GM12878 (cell line): ENCODE measurements around the gene LAMA2. TPM values are rescaled to one million over a fixed set of nuclear protein-coding genes. Genes with fewer than 3 reads are reported as not detected.

Experiments used
- ATAC-seq: fragments of 200-7000 bp; cut with Tn5 transposase; 3 replicates; pipeline ENCODE4 v1.9.1; 2020; ENCODE audit warnings: mild to moderate bottlenecking, moderate library complexity
- BruUV-seq: library from RNA; stranded (reverse); fragments of 400-500 nt; replicated peaks from 2 replicates; lab custom pipeline; 2021; lab: Mats Ljungman, UMichigan
- CTCF ChIA-PET: fragments of 300-600 bp; sonication (Branson Sonifier 250); formaldehyde crosslinking; extraction: SDS; loops from one replicate; lab custom pipeline; 2021; ENCODE audit warnings: inconsistent platforms; lab: Yijun Ruan, JAX
- POLR2A ChIA-PET: fragments of 350-600 bp; formaldehyde crosslinking; extraction: SDS; loops from one replicate; lab custom pipeline; 2021; ENCODE audit warnings: inconsistent platforms; lab: Charles Lee
- RAD21 ChIA-PET: fragments of 300-600 bp; sonication (Branson Sonifier 250); formaldehyde crosslinking; loops from one replicate; lab custom pipeline; 2023; ENCODE audit warnings: antibody characterized with exemption; ENCODE audit not compliant: unreplicated experiment; lab: Charles Lee
- SMC1A ChIA-PET: fragments of 300-600 bp; sonication (Branson Sonifier 250); formaldehyde crosslinking; loops from one replicate; lab custom pipeline; 2023; ENCODE audit not compliant: unreplicated experiment, uncharacterized antibody; lab: Charles Lee
- DNase-seq: peaks from one replicate; pipeline ENCODE4 v3.0.0-alpha.2; 2011; ENCODE audit warnings: low read depth, low spot score
- FAIRE-seq: peaks from 3 replicates; lab custom pipeline; 2011; peaks lifted over from hg19 to GRCh38; lab: Jason Lieb, UNC
- H2AFZ ChIP-seq: 2 replicates; pipeline ENCODE4 v1.6.0; 2011; ENCODE audit warnings: low read depth, low read length, control low read depth; ENCODE audit not compliant: control insufficient read depth
- H3K27ac ChIP-seq: 2 replicates; pipeline ENCODE4 v1.5.1; 2011; ENCODE audit warnings: control low read depth; ENCODE audit not compliant: control insufficient read depth, insufficient read depth
- H3K27me3 ChIP-seq, 2 experiments: replicated peaks in 1 of 2; 2 replicates each; pipeline versions ENCODE4 v1.6.0 to v1.6.1; 2011; ENCODE audit warnings: low read length in 1 of 2; ENCODE audit not compliant: control insufficient read depth in 2 of 2, insufficient read depth in 2 of 2
- H3K36me3 ChIP-seq, 2 experiments: 2 replicates each; pipeline ENCODE4 v1.5.1; 2011; ENCODE audit warnings: low read length in 1 of 2; ENCODE audit not compliant: control insufficient read depth in 2 of 2, insufficient read depth in 2 of 2
- H3K4me1 ChIP-seq: 2 replicates; pipeline ENCODE4 v1.6.1; 2011; ENCODE audit warnings: mild to moderate bottlenecking, low read length, moderate library complexity, mixed read lengths; ENCODE audit not compliant: control insufficient read depth, insufficient read depth
- H3K4me2 ChIP-seq: 2 replicates; pipeline ENCODE4 v1.6.0; 2011; ENCODE audit warnings: control low read depth; ENCODE audit not compliant: control insufficient read depth, insufficient read depth
- H3K4me3 ChIP-seq: fragments of 200-600 bp; sonication (generic); 2 replicates; pipeline ENCODE4 v1.5.1; 2016
- H3K79me2 ChIP-seq: 2 replicates; pipeline ENCODE4 v1.6.0; 2011; ENCODE audit warnings: low read length; ENCODE audit not compliant: control insufficient read depth, insufficient read depth
- H3K9ac ChIP-seq: 2 replicates; pipeline ENCODE4 v1.8.0; 2011; ENCODE audit warnings: low read length, control low read depth, mixed read lengths; ENCODE audit not compliant: control insufficient read depth, insufficient read depth
- H3K9me3 ChIP-seq: replicated peaks from 3 replicates; pipeline ENCODE4 v1.5.1; 2011; ENCODE audit warnings: mild to moderate bottlenecking, low read length; ENCODE audit not compliant: control insufficient read depth, insufficient read depth
- H4K20me1 ChIP-seq: 2 replicates; pipeline ENCODE4 v1.6.0; 2011; ENCODE audit not compliant: control insufficient read depth, insufficient read depth
- DPF2 ChIP-seq: fragments of 450-650 bp; IDR thresholded peaks from 2 replicates; pipeline ENCODE4 v1.6.1; 2017; ENCODE audit warnings: mild to moderate bottlenecking
- E4F1 ChIP-seq: fragments of 450-650 bp; IDR thresholded peaks from 2 replicates; pipeline ENCODE4 v1.6.1; 2018; ENCODE audit warnings: borderline replicate concordance, mild to moderate bottlenecking; ENCODE audit not compliant: partially characterized antibody
- EZH2 ChIP-seq: IDR thresholded peaks from 2 replicates; pipeline ENCODE4 v1.6.1; 2012; ENCODE audit warnings: low read depth, mild to moderate bottlenecking, control low read depth, inconsistent platforms, low read length, borderline replicate concordance; ENCODE audit not compliant: control insufficient read depth
- GABPA ChIP-seq: IDR thresholded peaks from 2 replicates; pipeline ENCODE4 v1.6.1; 2014; ENCODE audit warnings: antibody characterized with exemption, low read depth, mild to moderate bottlenecking, inconsistent platforms
- HDAC2 ChIP-seq: fragments of 200-600 bp; sonication (generic); IDR thresholded peaks from 2 replicates; pipeline ENCODE4 v1.6.1; 2017
- HDGF ChIP-seq: fragments of 450-650 bp; IDR thresholded peaks from 2 replicates; pipeline ENCODE4 v1.6.1; 2016; ENCODE audit warnings: antibody characterized with exemption
- JUNB ChIP-seq: IDR thresholded peaks from 2 replicates; pipeline ENCODE4 v1.6.1; 2016; ENCODE audit warnings: antibody characterized with exemption, mild to moderate bottlenecking
- JUND ChIP-seq: IDR thresholded peaks from 2 replicates; pipeline ENCODE4 v1.6.1; 2012; ENCODE audit warnings: low read depth, mild to moderate bottlenecking, low read length, improper control_type of control experiment, moderate library complexity
- MEF2A ChIP-seq: IDR thresholded peaks from 2 replicates; pipeline ENCODE4 v1.6.1; 2011; ENCODE audit warnings: low read depth, mild to moderate bottlenecking, low read length, moderate library complexity; ENCODE audit not compliant: insufficient read depth
- RAD51 ChIP-seq: fragments of 450-650 bp; IDR thresholded peaks from 2 replicates; pipeline ENCODE4 v1.6.1; 2016; ENCODE audit warnings: moderate library complexity, mild to moderate bottlenecking, inconsistent platforms
- SIN3A ChIP-seq: IDR thresholded peaks from 2 replicates; pipeline ENCODE4 v1.6.1; 2012; ENCODE audit warnings: low read depth, low read length, improper control_type of control experiment
- SKIL ChIP-seq: fragments of 450-650 bp; IDR thresholded peaks from 2 replicates; pipeline ENCODE4 v1.6.1; 2017; ENCODE audit warnings: mild to moderate bottlenecking, low read depth, inconsistent platforms; ENCODE audit not compliant: poor library complexity, severe bottlenecking
- SREBF2 ChIP-seq: IDR thresholded peaks from 2 replicates; pipeline ENCODE4 v1.6.1; 2012; ENCODE audit warnings: mild to moderate bottlenecking, low read length
- YBX1 ChIP-seq: fragments of 450-650 bp; IDR thresholded peaks from 2 replicates; pipeline ENCODE4 v1.6.1; 2016; ENCODE audit warnings: antibody characterized with exemption
- YY1 ChIP-seq: IDR thresholded peaks from 2 replicates; pipeline ENCODE4 v1.6.1; 2011; ENCODE audit warnings: low read depth, mild to moderate bottlenecking, low read length
- ZNF24 ChIP-seq: fragments of 450-650 bp; IDR thresholded peaks from 2 replicates; pipeline ENCODE4 v1.6.1; 2017; ENCODE audit warnings: antibody characterized with exemption, mild to moderate bottlenecking
- WGBS: methylation state at CpG from one replicate; pipeline ENCODE4 v1.1.6; 2016; ENCODE audit warnings: low lambda C conversion rate; ENCODE audit not compliant: insufficient replicate concordance, insufficient coverage; ENCODE audit errors: missing lambda C conversion rate; 5-methylcytosine and 5-hydroxymethylcytosine counted together
- in situ Hi-C: fragments of 300-500 bp; cut with MboI; formaldehyde crosslinking; loops from 9 replicates; pipeline ENCODE4 v1.14.3; 2018; ENCODE audit warnings: mixed read lengths
- intact Hi-C: fragments of 100-400 bp; cut with micrococcal nuclease; formaldehyde crosslinking; loops from one replicate; pipeline ENCODE4 v1.14.2; 2022; ENCODE audit not compliant: unreplicated experiment
- polyA plus RNA-seq, 11 experiments: library from polyadenylated mRNA; depleted of rRNA in 4 of 11; unstranded in 6 of 11; stranded (reverse) in 5 of 11; fragments of >200 nt; fragmentation: Nextera tagmentation in 4 of 11; fragmentation: Illumina TruSeq in 1 of 11; extraction: Ambion mirVana in 4 of 11; extraction: Trizol in 1 of 11; gene quantifications; 1 replicate in 1 of 11; 2 replicates in 10 of 11; pipeline versions ENCODE4 v1.2.1 to v1.2.3, GENCODE V29; 2011 to 2016; ENCODE audit warnings: inconsistent platforms in 2 of 11, missing spikeins in 2 of 11, low read depth in 1 of 11
- total RNA-seq, 4 experiments: library from RNA; depleted of rRNA in 3 of 4; stranded (reverse); fragments of >200 nt in 3 of 4; fragmentation: Illumina TruSeq in 1 of 4; extraction: Trizol in 1 of 4; gene quantifications; 2 replicates each; pipeline versions ENCODE4 v1.2.1 to v1.2.3, GENCODE V29; 2013 to 2021

Gene LAMA2
- total and polyA plus RNA-seq, 10 of the 15 experiments (the other 5 are each of a cell fraction or from before 2014, with no cell fraction given) = 0.04 to 2.0 (median 0.37) TPM; not detected in 1

DNA sequence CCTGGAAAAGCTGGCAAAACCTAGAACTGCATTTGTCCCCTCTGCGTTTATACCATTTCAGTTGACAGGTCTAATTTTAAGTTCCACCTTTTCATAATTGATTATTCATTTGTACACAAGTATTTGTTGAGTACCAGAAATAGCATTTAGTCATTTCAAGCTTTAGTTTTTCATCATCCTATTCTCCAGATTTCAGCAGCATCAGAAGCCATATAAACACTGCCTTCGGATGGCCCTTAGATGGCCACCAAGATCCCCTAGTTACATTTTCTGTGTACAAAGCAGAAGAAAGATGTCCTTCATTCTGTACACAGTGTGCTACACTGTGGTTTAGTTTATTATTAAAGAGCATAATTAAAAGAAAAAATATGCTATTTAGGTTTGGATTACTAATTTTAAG lies 131.4 kb downstream of the LAMA2 start:
- 0% methylated on average over 2 of the region's 2 CpGs for WGBS
- TF ChIP-seq HDGF (no peak), E4F1 (no peak), MEF2A (0 out of 2 replicates have a peak, but pooled peaks have one; percentile 41), SIN3A (no peak), ZNF24 (no peak), GABPA (no peak), EZH2 (no peak), JUND (no peak), JUNB (peak; percentile 46; the same call in 1 of the 2 replicates), YBX1 (no peak), RAD51 (no peak), DPF2 (no peak), HDAC2 (no peak), SKIL (no peak), YY1 (no peak), SREBF2 (no peak)
- no peaks in the 10 kb centered on the region for H3K9me3 ChIP-seq
- ATAC-seq (no peak), DNase-seq (no peak), FAIRE-seq (no peak)
- in situ Hi-C loops = no loop called here
- ChIA-PET SMC1A (interaction anchor here (0.7 kb wide), 1 partner anchor 26 kb away, joined by 3 read pairs; no protein-coding TSS in a partner anchor), POLR2A (no interaction called here), CTCF (no interaction called here), RAD21 (no interaction called here)
- no TSS peak for BruUV-seq
- no peaks in the 10 kb centered on the region for H3K79me2 ChIP-seq
- H3K27me3 ChIP-seq = no peaks in the 10 kb centered on the region
- no peak overlapping the region for H3K4me2 ChIP-seq
- no peaks in the 10 kb centered on the region for H3K4me1 ChIP-seq
- H3K36me3 ChIP-seq = no peaks in the 10 kb centered on the region
- H3K27ac ChIP-seq = no peak overlapping the region
- no peak overlapping the region for H3K4me3 ChIP-seq
- H3K9ac ChIP-seq = no peak overlapping the region
- H2AFZ ChIP-seq = no peak overlapping the region
- no peaks in the 10 kb centered on the region for H4K20me1 ChIP-seq
- intact Hi-C loops = no loop called here
